ENCODE data around the gene PARD3. TPM values are rescaled to one million over a fixed set of nuclear protein-coding genes. Genes with fewer than 3 reads are reported as not detected.
"Not testable (repeated sequence)": the region's sequence is repeated elsewhere in the genome, so short reads cannot be mapped to it uniquely, and the experiment has no call there.

Gene PARD3
- total and polyA plus RNA-seq, 2 donors from 2014 or later = 21.1 to 47.5 TPM

DNA sequence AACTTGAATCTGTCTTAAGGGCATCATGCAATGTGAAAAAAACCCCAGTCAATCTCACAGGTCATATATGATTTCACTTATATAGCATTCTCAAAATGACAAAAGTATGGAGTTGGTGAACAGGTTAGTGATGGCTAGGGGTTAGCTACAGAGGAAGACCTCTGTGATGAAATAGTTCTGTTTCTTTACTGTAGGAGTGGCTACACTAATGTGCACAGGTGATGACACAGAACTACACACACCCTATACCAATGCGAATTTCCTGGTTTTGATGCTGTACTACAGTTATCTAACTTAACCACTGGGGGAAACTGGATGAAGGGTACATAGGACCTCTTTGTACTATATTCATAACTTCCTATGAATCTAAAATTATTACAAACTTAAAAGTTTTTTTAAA lies 541.8 kb downstream of the PARD3 start:
- H3K9me3 ChIP-seq (ENCODE audit: control insufficient read depth in 2 of 3, insufficient read depth in 1 of 3, low read length in 3 of 3) = no peaks in the 10 kb centered on the region
- no peak overlapping the region for H3K9ac ChIP-seq (ENCODE audit: low read length in 3 of 3)
- H3K27me3 ChIP-seq (ENCODE audit: control insufficient read depth, insufficient read depth, low read length) = no peaks in the 10 kb centered on the region
- no peak overlapping the region for H3K4me3 ChIP-seq (ENCODE audit: low read length in 3 of 3)
- no peaks in the 10 kb centered on the region for H3K36me3 ChIP-seq (ENCODE audit: control insufficient read depth in 2 of 3, insufficient read depth in 3 of 3, low read length in 3 of 3)
- intact Hi-C loops (cut with DNase I) = no loop called here
- DNase-seq (no peak), FAIRE-seq (no peak)
- no peak overlapping the region for H3K27ac ChIP-seq (ENCODE audit: low read depth in 2 of 2, low read length in 2 of 2)
- peaks cover 0 to 3% (median 0%) of the 10 kb centered on the region in 3 donors for H3K4me1 ChIP-seq (ENCODE audit: control insufficient read depth in 2 of 3, insufficient read depth in 2 of 3, low read depth in 1 of 3, low read length in 3 of 3)
- TF ChIP-seq CTCF (IDR thresholded peaks at IDR 0.05; ENCODE audit: borderline replicate concordance, extremely low read depth, insufficient read depth) = no peak

- no peaks in the 10 kb centered on the region for H3K9me3 ChIP-seq (ENCODE audit: control insufficient read depth in 2 of 3, insufficient read depth in 1 of 3, low read length in 3 of 3)
- FAIRE-seq (no peak), DNase-seq (no peak)
- no peaks in the 10 kb centered on the region for H3K27me3 ChIP-seq (ENCODE audit: control insufficient read depth, insufficient read depth, low read length)
- H3K36me3 ChIP-seq (ENCODE audit: control insufficient read depth in 2 of 3, insufficient read depth in 3 of 3, low read length in 3 of 3) = no peaks in the 10 kb centered on the region
- no peak overlapping the region for H3K27ac ChIP-seq (ENCODE audit: low read depth in 2 of 2, low read length in 2 of 2)
- no peak overlapping the region for H3K9ac ChIP-seq (ENCODE audit: low read length in 3 of 3)
- H3K4me3 ChIP-seq (ENCODE audit: low read length in 3 of 3) = no peak overlapping the region
- peaks cover 0 to 3% (median 0%) of the 10 kb centered on the region in 3 donors for H3K4me1 ChIP-seq (ENCODE audit: control insufficient read depth in 2 of 3, insufficient read depth in 2 of 3, low read depth in 1 of 3, low read length in 3 of 3)
- intact Hi-C loops (cut with DNase I) = no loop called here
- no peak for TF ChIP-seq CTCF (IDR thresholded peaks at IDR 0.05; ENCODE audit: borderline replicate concordance, extremely low read depth, insufficient read depth)
These were observed 542.8 kb downstream of the PARD3 start for GRCh38 chr10:34272316-34272715.

DNA sequence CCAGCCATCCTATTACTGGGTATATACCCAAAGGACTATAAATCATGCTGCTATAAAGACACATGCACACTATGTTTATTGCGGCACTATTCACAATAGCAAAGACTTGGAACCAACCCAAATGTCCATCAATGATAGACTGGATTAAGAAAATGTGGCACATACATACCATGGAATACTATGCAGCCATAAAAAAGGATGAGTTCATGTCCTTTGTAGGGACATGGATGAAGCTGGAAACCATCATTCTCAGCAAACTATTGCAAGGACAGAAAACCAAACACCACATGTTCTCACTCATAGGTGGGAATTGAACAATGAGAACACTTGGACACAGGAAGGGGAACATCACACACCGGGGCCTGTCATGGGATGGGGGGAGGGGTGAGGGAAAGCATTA lies 546.7 kb downstream of the PARD3 start:
- not testable (repeated sequence) for H3K36me3 ChIP-seq (ENCODE audit: control insufficient read depth in 2 of 3, insufficient read depth in 3 of 3, low read length in 3 of 3); FAIRE-seq

GRCh38 chr10:34262985-34263384 lies 552.1 kb downstream of the PARD3 start:
- Histone ChIP-seq H3K4me1 (ENCODE audit: control insufficient read depth in 2 of 3, insufficient read depth in 2 of 3, low read depth in 1 of 3, low read length in 3 of 3) (no peaks in the 10 kb centered on the region), H3K27me3 (ENCODE audit: control insufficient read depth, insufficient read depth, low read length) (no peaks in the 10 kb centered on the region), H3K9me3 (ENCODE audit: control insufficient read depth in 2 of 3, insufficient read depth in 1 of 3, low read length in 3 of 3) (peaks cover 0 to 3% (median 0%) of the 10 kb centered on the region in 3 donors), H3K4me3 (ENCODE audit: low read length in 3 of 3) (no peak overlapping the region), H3K27ac (ENCODE audit: low read depth in 2 of 2, low read length in 2 of 2) (no peak overlapping the region), H3K9ac (ENCODE audit: low read length in 3 of 3) (no peak overlapping the region), H3K36me3 (ENCODE audit: control insufficient read depth in 2 of 3, insufficient read depth in 3 of 3, low read length in 3 of 3) (no peaks in the 10 kb centered on the region)
- DNase-seq (no peak), FAIRE-seq (no peak)
- intact Hi-C loops (cut with DNase I) = no loop called here
- TF ChIP-seq CTCF (IDR thresholded peaks at IDR 0.05; ENCODE audit: borderline replicate concordance, extremely low read depth, insufficient read depth) = no peak

More for the DNA sequence above, 546.7 kb downstream of the PARD3 start:
- intact Hi-C loops (cut with DNase I); H3K27me3 ChIP-seq (ENCODE audit: control insufficient read depth, insufficient read depth, low read length); H3K9me3 ChIP-seq (ENCODE audit: control insufficient read depth in 2 of 3, insufficient read depth in 1 of 3, low read length in 3 of 3); H3K27ac ChIP-seq (ENCODE audit: low read depth in 2 of 2, low read length in 2 of 2); H3K9ac ChIP-seq (ENCODE audit: low read length in 3 of 3); H3K4me3 ChIP-seq (ENCODE audit: low read length in 3 of 3); H3K4me1 ChIP-seq (ENCODE audit: control insufficient read depth in 2 of 3, insufficient read depth in 2 of 3, low read depth in 1 of 3, low read length in 3 of 3); DNase-seq: not testable (repeated sequence)

Measured in kidney (tissue), 14 donors.